ENCODE results near the gene DTD1. TPM values are rescaled to one million over a fixed set of nuclear protein-coding genes. Genes with fewer than 3 reads are reported as not detected.
"Not testable (repeated sequence)": the region's sequence is repeated elsewhere in the genome, so short reads cannot be mapped to it uniquely, and the experiment has no call there.

DTD1 gene
- total RNA-seq, 1 experiment from 2014 or later: 66.2 TPM

DNA sequence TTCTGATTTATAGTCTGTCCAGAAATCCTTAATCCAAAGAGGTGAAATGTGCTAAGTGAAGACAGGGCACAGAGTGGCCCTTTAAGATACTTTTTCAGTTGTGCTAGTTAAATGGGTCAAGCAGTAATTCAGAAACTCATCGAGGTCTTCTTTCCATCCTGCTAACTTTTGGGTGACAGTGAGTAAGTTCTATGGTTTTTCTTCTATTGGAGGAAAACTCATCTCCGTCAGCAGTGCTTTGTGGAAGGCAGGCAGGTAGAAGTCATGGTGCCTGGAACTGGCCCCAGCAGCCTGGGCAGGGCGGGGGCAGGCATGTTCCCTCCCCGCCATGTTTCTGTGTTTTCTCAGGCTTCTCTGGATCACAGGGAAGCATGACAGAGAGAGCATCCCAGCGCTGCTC lies 159.2 kb downstream of the DTD1 start:
- H3K9me3 ChIP-seq (replicated peaks): no peaks in the 10 kb centered on the region
- H3K27ac ChIP-seq: no peak overlapping the region
- no peaks in the 10 kb centered on the region for H3K27me3 ChIP-seq
- no peaks in the 10 kb centered on the region for H3K4me1 ChIP-seq
- H3K4me3 ChIP-seq: no peak overlapping the region
- H3K36me3 ChIP-seq: 0 out of 2 replicates have a peak, but pooled peaks cover 3% of the 10 kb centered on the region
- no peak for DNase-seq

GRCh38 chr20:18748987-18749386 lies 161.1 kb downstream of the DTD1 start:
- Histone ChIP-seq H3K9me3 (replicated peaks) (no peaks in the 10 kb centered on the region), H3K4me1 (no peaks in the 10 kb centered on the region), H3K27ac (no peak overlapping the region), H3K4me3 (no peak overlapping the region), H3K36me3 (0 out of 2 replicates have a peak, but pooled peaks cover 3% of the 10 kb centered on the region), H3K27me3 (no peaks in the 10 kb centered on the region)
- no peak for DNase-seq

DNA sequence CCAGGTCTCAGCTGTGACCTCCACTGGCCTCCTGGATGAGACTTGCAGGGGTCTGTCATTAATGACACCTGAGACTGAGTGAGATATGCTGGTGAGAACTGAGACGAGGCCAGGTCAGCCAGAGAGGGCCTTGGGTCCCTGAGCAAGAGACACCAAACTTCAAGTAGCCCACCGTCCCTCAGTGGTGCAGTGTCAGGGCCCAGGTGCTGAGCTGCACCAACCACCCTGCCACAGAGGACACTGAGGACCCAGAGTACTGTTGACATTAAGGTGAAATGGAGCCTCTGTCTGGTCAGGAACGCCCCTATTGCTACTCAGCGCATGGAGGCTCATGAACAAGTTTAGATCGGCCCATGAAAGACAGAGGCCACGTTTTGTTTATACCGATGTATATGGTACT lies 161.7 kb downstream of the DTD1 start:
- Histone ChIP-seq H3K27ac (no peak overlapping the region), H3K9me3 (replicated peaks) (no peaks in the 10 kb centered on the region), H3K4me3 (no peak overlapping the region), H3K36me3 (0 out of 2 replicates have a peak, but pooled peaks cover 3% of the 10 kb centered on the region), H3K27me3 (no peaks in the 10 kb centered on the region), H3K4me1 (no peaks in the 10 kb centered on the region)
- no peak for DNase-seq

- no peak overlapping the region for H3K27ac ChIP-seq
- no peaks in the 10 kb centered on the region for H3K36me3 ChIP-seq
- no peak for DNase-seq
- H3K4me3 ChIP-seq: no peak overlapping the region
- H3K4me1 ChIP-seq: no peaks in the 10 kb centered on the region
- no peaks in the 10 kb centered on the region for H3K9me3 ChIP-seq (replicated peaks)
- H3K27me3 ChIP-seq: no peaks in the 10 kb centered on the region
Observed at GRCh38 chr20:18750735-18751134, 162.9 kb downstream of the DTD1 start.

- Histone ChIP-seq H3K9me3 (replicated peaks) (no peaks in the 10 kb centered on the region), H3K4me3 (no peak overlapping the region), H3K27me3 (no peaks in the 10 kb centered on the region), H3K4me1 (no peaks in the 10 kb centered on the region), H3K27ac (no peak overlapping the region), H3K36me3 (no peaks in the 10 kb centered on the region)
- no peak for DNase-seq
Observed at GRCh38 chr20:18754030-18754652, 166.3 kb downstream of the DTD1 start.

DNA sequence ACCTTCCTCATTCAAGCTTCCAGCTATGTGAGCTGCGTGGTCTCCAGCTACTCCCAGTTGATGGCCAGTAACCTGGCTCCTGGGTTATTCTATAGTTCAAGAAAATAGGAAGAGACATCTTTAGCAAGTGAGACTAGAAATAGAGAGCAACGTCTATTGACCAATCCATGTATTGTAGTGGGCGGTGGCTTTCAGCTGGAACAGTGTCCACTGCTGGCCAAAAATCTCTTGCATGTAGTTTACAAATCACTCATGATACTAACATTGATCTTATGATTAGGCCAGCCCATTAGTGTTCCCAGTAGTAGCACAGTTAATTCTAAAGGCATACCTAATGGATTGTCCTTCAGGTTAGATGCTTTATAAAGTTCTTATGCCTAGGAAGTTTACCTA lies 166.8 kb downstream of the DTD1 start:
- Histone ChIP-seq H3K4me1 (no peaks in the 10 kb centered on the region), H3K9me3 (replicated peaks) (no peaks in the 10 kb centered on the region), H3K27me3 (no peaks in the 10 kb centered on the region), H3K27ac (no peak overlapping the region), H3K36me3 (no peaks in the 10 kb centered on the region), H3K4me3 (no peak overlapping the region)
- DNase-seq: no peak

- DNase-seq: not testable (repeated sequence)
Observed at GRCh38 chr20:18760852-18761251, 173.0 kb downstream of the DTD1 start.

GRCh38 chr20:18767676-18768075 lies 179.8 kb downstream of the DTD1 start:
- Histone ChIP-seq H3K27me3 (no peaks in the 10 kb centered on the region), H3K9me3 (replicated peaks) (no peaks in the 10 kb centered on the region), H3K4me3 (no peak overlapping the region), H3K27ac (no peak overlapping the region), H3K4me1 (no peaks in the 10 kb centered on the region), H3K36me3 (no peaks in the 10 kb centered on the region)
- DNase-seq: no peak

More at GRCh38 chr20:18760852-18761251, 173.0 kb downstream of the DTD1 start:
- H3K4me1 ChIP-seq; H3K4me3 ChIP-seq; H3K36me3 ChIP-seq; H3K9me3 ChIP-seq (replicated peaks); H3K27me3 ChIP-seq; H3K27ac ChIP-seq: not testable (repeated sequence)

DNA sequence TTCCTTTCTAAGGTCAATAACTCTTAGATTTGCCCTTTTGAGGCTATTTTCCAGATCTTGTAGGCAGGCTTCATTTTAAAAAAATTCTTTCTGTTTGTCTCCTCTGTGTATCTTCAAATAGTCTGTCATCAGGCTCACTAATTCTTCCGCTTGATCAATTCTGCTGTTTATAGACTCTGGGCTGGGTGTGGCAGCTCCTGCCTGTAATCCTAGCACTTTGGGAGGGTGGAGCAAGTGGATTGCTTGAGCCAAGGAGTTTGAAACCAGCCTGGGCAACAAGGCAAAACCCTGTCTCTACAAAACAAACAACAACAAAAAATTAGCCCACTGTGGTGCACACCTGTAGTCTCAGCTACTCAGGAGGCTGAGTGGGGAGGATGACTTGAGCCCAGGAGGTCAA lies 185.7 kb downstream of the DTD1 start:
- H3K4me1 ChIP-seq: peaks cover 14% of the 10 kb centered on the region
- H3K27ac ChIP-seq: no peak overlapping the region
- no peaks in the 10 kb centered on the region for H3K9me3 ChIP-seq (replicated peaks)
- H3K4me3 ChIP-seq: no peak overlapping the region
- H3K27me3 ChIP-seq: no peaks in the 10 kb centered on the region; the same call in 1 of the 2 replicates
- H3K36me3 ChIP-seq: no peaks in the 10 kb centered on the region
- DNase-seq: no peak

DNA sequence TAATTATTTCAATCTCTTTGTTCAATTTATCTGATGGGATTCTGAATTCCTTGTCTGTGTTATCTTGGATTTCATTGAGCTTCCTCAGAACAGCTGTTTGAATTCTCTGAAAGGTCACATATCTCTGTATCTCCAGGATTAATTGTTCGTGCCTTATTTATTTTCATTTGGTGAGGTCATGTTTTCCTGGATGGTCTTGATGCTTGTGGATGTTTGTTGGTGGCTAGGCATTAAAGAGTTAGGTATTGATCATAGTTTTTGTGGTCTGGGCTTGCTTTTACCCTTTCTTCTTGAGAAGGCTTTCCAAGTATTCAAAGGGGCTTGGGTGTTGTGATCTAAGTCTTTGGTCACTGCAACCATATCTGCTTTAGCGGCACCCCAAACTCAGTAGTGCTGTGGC lies 186.4 kb downstream of the DTD1 start:
- Histone ChIP-seq H3K27me3 (no peaks in the 10 kb centered on the region; the same call in 1 of the 2 replicates), H3K36me3 (no peaks in the 10 kb centered on the region), H3K4me3 (no peak overlapping the region), H3K27ac (no peak overlapping the region), H3K9me3 (replicated peaks) (no peaks in the 10 kb centered on the region), H3K4me1 (peaks cover 14% of the 10 kb centered on the region)
- DNase-seq: peak in 1 of 2 experiments; percentile 16

GRCh38 chr20:18775633-18776032 lies 187.8 kb downstream of the DTD1 start:
- H3K27me3 ChIP-seq: no peaks in the 10 kb centered on the region; the same call in 1 of the 2 replicates
- H3K4me1 ChIP-seq: peaks cover 14% of the 10 kb centered on the region
- DNase-seq: no peak
- H3K4me3 ChIP-seq: no peak overlapping the region
- H3K9me3 ChIP-seq (replicated peaks): no peaks in the 10 kb centered on the region
- H3K27ac ChIP-seq: no peak overlapping the region
- no peaks in the 10 kb centered on the region for H3K36me3 ChIP-seq

- Histone ChIP-seq H3K9me3 (replicated peaks) (no peaks in the 10 kb centered on the region), H3K27me3 (no peaks in the 10 kb centered on the region; the same call in 1 of the 2 replicates)
- no peak for DNase-seq
Observed at GRCh38 chr20:18778690-18779392, 191.0 kb downstream of the DTD1 start.

GRCh38 chr20:18780385-18781130 lies 192.7 kb downstream of the DTD1 start:
- H3K4me3 ChIP-seq: no peak overlapping the region
- H3K4me1 ChIP-seq: 0 out of 2 replicates have a peak, but pooled peaks cover 3% of the 10 kb centered on the region
- DNase-seq: no peak
- H3K36me3 ChIP-seq: no peaks in the 10 kb centered on the region
- H3K9me3 ChIP-seq (replicated peaks): no peaks in the 10 kb centered on the region
- no peaks in the 10 kb centered on the region; the same call in 1 of the 2 replicates for H3K27me3 ChIP-seq
- H3K27ac ChIP-seq: no peak overlapping the region

More at GRCh38 chr20:18778690-18779392, 191.0 kb downstream of the DTD1 start:
- peaks cover 16% of the 10 kb centered on the region for H3K4me1 ChIP-seq
- no peaks in the 10 kb centered on the region for H3K36me3 ChIP-seq
- no peak overlapping the region for H3K27ac ChIP-seq
- no peak overlapping the region for H3K4me3 ChIP-seq

GRCh38 chr20:18781509-18781908 lies 193.7 kb downstream of the DTD1 start:
- Histone ChIP-seq H3K4me3 (no peak overlapping the region), H3K27ac (no peak overlapping the region), H3K36me3 (no peaks in the 10 kb centered on the region), H3K27me3 (no peaks in the 10 kb centered on the region; the same call in 1 of the 2 replicates), H3K9me3 (replicated peaks) (no peaks in the 10 kb centered on the region), H3K4me1 (0 out of 2 replicates have a peak, but pooled peaks cover 3% of the 10 kb centered on the region)
- DNase-seq: no peak

All from SJCRH30 (cell line).